ENCODE results near the gene MEIS1.

The MEIS1 gene

DNA sequence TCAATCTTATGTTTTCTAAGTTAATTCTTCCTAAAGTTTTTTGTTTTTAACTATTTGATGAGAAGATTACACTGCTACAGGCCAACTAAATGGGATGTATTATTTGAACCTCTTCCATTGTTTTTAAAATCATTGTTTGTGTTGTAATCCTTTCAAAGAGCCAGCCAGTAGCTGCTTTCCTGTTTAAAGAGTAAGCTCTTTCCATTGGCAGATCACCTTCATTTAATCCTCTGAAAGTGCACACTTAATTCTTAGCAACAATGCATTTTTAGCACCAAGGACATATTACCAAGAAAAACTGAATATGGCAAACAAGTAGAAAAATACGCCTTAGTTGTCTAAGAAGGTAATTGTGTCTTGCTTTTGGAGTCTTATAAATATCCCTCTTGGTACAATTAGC, 54.0 kb downstream of the MEIS1 start:
- Mint-ChIP-seq H3K9me3 (peaks cover 6% of the 10 kb centered on the region), H3K36me3 (ENCODE audit: low read depth) (peaks cover 92% of the 10 kb centered on the region), H3K4me3 (no peak overlapping the region), H3K27ac (peak overlapping the region in 2 of 3 experiments; percentile 9 to 34), H3K4me1 (peaks cover 45% of the 10 kb centered on the region), H3K27me3 (ENCODE audit: low read depth) (no peaks in the 10 kb centered on the region)
- TF ChIP-seq CTCF (IDR thresholded peaks at IDR 0.05; ENCODE audit: unreplicated experiment in 3 of 3) = no peak

GRCh38 chr2:66489436-66489835, 54.5 kb downstream of the MEIS1 start:
- Mint-ChIP-seq H3K4me3 (no peak overlapping the region), H3K4me1 (peaks cover 50% of the 10 kb centered on the region), H3K9me3 (peaks cover 6% of the 10 kb centered on the region), H3K27me3 (ENCODE audit: low read depth) (no peaks in the 10 kb centered on the region), H3K27ac (peak overlapping the region in 2 of 3 experiments; percentile 9 to 34), H3K36me3 (ENCODE audit: low read depth) (peaks cover 92% of the 10 kb centered on the region)
- TF ChIP-seq CTCF (IDR thresholded peaks at IDR 0.05; ENCODE audit: unreplicated experiment in 3 of 3) = no peak

DNA sequence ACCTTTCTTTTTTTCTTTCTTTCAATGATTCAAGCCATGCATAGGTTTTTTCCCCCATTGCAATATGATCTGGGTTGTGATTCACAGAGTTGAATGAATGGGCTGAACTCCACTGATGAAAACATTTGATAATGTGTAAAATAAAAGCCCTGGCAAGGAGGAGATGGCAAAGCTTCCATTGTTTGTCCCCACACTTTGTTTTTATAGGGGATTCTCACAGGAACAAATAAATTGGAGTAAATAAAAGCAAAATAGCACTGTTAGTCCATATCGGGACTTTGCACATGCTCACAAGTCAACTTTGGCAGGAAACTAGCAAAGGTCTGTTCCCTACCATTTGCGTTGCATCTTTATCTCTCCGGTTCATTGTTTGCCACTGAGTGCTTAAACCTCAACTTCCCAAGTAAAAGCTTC, 55.7 kb downstream of the MEIS1 start:
- Mint-ChIP-seq H3K27ac (no peak overlapping the region), H3K27me3 (ENCODE audit: low read depth) (no peaks in the 10 kb centered on the region), H3K4me1 (peaks cover 59% of the 10 kb centered on the region), H3K9me3 (no peaks in the 10 kb centered on the region), H3K4me3 (no peak overlapping the region), H3K36me3 (ENCODE audit: low read depth) (peaks cover 92% of the 10 kb centered on the region)
- TF ChIP-seq CTCF (IDR thresholded peaks at IDR 0.05; ENCODE audit: unreplicated experiment in 3 of 3) = no peak

DNA sequence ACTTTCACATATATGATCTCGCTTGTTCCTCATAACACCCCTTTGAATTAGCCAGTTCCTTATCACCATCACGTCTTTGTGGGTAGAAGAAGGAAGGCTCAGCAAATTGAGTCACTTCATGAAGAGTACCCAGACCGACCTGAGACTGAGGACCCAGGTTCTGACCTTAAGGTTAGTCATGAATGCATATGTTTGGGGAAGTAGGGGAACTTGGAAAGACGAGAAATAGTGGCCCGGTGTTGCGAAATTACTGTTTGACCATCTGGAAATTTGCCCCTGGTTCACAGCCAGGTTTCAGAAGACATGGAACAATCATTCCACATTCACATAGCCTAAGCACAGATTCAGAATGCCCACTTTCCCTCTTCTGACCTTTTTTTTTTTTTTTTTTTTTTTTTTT, 59.8 kb downstream of the MEIS1 start:
- H3K27ac Mint-ChIP-seq = peak overlapping the region in 1 of 3 experiments; percentile 51
- no peak overlapping the region for H3K4me3 Mint-ChIP-seq
- TF ChIP-seq CTCF (IDR thresholded peaks at IDR 0.05; ENCODE audit: unreplicated experiment in 3 of 3) = no peak
- no peaks in the 10 kb centered on the region for H3K27me3 Mint-ChIP-seq (ENCODE audit: low read depth)
- H3K36me3 Mint-ChIP-seq (ENCODE audit: low read depth) = peaks cover 87% of the 10 kb centered on the region
- H3K4me1 Mint-ChIP-seq = peaks cover 84% of the 10 kb centered on the region
- H3K9me3 Mint-ChIP-seq = no peaks in the 10 kb centered on the region

DNA sequence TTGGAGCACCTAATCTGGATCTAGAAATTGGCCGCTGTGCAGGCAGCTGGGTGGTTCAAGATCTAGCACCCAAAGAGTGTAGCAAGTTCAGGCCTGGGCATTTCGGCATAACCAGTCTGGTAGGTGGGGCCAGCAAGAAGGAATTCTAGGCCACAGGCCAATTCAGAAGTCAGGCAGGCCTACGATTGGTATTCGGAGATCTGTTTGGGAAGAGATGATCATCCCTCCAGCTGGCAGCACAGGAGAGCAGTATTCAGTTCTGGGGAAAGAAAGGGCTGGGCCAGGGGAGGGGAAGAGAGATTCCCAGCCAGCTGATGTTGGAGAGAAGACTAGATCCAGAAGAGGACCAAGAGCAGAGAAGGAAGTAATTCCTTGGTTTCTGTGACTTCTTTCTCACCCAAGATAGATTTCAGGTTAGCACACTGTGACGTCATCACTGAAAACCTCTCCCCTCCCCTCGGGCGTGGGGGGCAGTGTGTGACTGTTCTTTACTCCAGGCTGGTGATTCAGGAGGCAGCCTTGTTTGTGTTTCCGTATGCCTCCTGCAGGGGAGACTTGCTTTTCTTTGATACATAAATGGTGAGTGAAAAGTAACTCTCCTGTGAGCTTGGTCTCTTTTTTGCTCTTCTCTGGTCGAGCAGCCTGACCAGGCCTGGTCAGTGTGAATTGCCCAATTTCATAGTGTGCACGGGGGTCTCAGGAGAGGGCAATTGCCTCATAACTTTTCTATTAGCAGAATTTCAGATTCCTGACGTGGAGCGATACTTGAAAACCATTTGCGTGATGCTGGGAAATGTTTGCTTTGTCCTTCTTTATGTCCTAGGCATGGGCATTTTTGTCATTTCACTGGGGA, 61.1 kb downstream of the MEIS1 start:
- no peaks in the 10 kb centered on the region for H3K27me3 Mint-ChIP-seq (ENCODE audit: low read depth)
- H3K9me3 Mint-ChIP-seq = no peaks in the 10 kb centered on the region
- no peak for TF ChIP-seq CTCF (IDR thresholded peaks at IDR 0.05; ENCODE audit: unreplicated experiment in 3 of 3)
- peak overlapping the region; percentile 33 to 55 (median 51) for H3K27ac Mint-ChIP-seq
- peaks cover 77% of the 10 kb centered on the region for H3K4me1 Mint-ChIP-seq
- H3K4me3 Mint-ChIP-seq = peak overlapping the region in 1 of 3 experiments; percentile 31
- peaks cover 81% of the 10 kb centered on the region for H3K36me3 Mint-ChIP-seq (ENCODE audit: low read depth)
